Measurements from ENCODE around the gene KDM4E.

KDM4E gene

DNA sequence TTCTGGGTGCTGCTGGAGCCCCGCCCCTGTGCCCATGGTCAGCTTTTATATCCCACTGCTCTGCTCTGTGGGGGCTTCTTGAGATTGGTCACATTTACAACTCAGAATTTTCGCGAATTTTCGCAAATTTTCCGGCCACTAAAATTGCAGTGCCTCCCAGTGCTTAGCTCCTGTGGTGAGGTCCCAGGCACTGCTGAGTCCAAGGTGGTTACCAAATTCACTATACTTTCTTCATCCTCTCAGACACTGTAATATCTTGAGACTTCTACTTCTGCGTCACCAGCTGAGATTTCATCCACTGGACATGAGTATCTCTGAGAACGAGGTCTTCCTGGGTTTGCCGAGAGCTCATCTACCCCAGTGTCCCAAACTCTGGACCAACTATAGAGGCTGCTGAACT lies 32.9 kb downstream of the KDM4E start:
- H3K27me3 ChIP-seq (replicated peaks; ENCODE audit: control insufficient read depth, insufficient read depth, low read length), result no peaks in the 10 kb centered on the region
- TF ChIP-seq CTCF (IDR thresholded peaks at IDR 0.05; ENCODE audit: insufficient read depth, low read length, poor library complexity, severe bottlenecking), result no peak
- H3K36me3 ChIP-seq (ENCODE audit: control insufficient read depth, insufficient read depth, low read length), result no peaks in the 10 kb centered on the region
- no peak for DNase-seq (ENCODE audit: extremely low read depth, insufficient read length)
- no peak overlapping the region for H3K4me3 ChIP-seq (replicated peaks; ENCODE audit: low read depth, low read length)

DNA sequence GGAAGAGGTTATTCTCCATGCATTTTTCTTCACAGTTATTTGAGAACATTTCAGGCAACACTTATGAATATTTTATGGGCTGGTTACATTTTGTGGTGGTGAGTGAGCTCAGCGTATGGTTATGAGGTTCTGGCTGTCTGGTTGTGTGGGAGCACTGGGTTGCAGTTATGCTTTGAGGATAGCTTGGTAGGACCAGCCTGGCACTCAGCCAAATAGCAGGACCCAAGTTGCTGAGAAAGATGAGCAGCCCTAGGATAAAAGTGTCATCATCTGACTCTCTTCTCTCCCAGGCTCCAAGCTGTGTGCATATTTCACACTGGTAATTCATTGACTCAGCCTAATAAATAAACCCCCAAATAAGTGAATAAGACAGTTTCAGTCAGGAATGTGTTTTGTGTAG lies 33.6 kb downstream of the KDM4E start:
- no peaks in the 10 kb centered on the region for H3K36me3 ChIP-seq (ENCODE audit: control insufficient read depth, insufficient read depth, low read length)
- no peak overlapping the region for H3K4me3 ChIP-seq (replicated peaks; ENCODE audit: low read depth, low read length)
- DNase-seq (ENCODE audit: extremely low read depth, insufficient read length), result no peak
- TF ChIP-seq CTCF (IDR thresholded peaks at IDR 0.05; ENCODE audit: insufficient read depth, low read length, poor library complexity, severe bottlenecking), result no peak
- no peaks in the 10 kb centered on the region for H3K27me3 ChIP-seq (replicated peaks; ENCODE audit: control insufficient read depth, insufficient read depth, low read length)

DNA sequence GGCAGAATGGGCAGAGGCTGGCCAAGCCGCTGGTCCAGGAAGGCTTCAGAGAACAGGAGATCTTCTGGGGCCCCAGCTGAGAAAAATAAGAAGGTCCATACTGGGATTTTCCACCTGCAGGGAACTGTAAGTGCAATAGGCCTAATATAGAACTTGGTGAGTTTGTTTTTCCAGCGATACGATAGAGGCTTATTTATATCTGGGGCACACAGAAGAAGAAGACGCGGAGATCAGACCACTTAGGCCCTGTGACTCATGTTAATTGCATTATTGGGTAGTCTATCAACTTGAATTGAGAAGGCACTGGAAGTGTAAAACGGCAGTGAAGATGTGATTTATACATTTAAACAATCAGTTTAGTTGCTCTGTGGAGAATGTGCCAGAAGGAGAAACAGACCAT lies 34.0 kb downstream of the KDM4E start:
- H3K27me3 ChIP-seq (replicated peaks; ENCODE audit: control insufficient read depth, insufficient read depth, low read length), result no peaks in the 10 kb centered on the region
- no peak for DNase-seq (ENCODE audit: extremely low read depth, insufficient read length)
- no peak overlapping the region for H3K4me3 ChIP-seq (replicated peaks; ENCODE audit: low read depth, low read length)
- no peaks in the 10 kb centered on the region for H3K36me3 ChIP-seq (ENCODE audit: control insufficient read depth, insufficient read depth, low read length)
- TF ChIP-seq CTCF (IDR thresholded peaks at IDR 0.05; ENCODE audit: insufficient read depth, low read length, poor library complexity, severe bottlenecking), result no peak

DNA sequence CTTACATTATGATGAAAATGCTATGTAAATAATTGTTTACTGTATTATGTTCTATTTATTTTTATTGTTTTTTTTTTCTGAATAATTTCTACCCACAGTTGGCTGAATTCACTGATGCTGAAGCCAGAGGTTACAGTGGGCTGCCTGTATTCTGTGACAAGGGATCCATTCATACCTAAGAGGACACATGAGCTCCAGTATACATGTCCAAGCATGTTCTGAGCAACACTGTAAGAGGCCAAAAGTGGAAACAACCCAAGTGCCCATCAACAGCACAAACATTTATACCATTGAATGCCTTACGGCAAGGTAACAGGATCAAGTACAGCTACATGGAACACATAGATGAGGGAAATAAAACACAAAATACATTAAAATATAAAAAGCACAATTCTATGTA lies 40.3 kb downstream of the KDM4E start:
- TF ChIP-seq CTCF (IDR thresholded peaks at IDR 0.05; ENCODE audit: insufficient read depth, low read length, poor library complexity, severe bottlenecking), result no peak
- Histone ChIP-seq H3K27me3 (replicated peaks; ENCODE audit: control insufficient read depth, insufficient read depth, low read length) (no peaks in the 10 kb centered on the region), H3K4me3 (replicated peaks; ENCODE audit: low read depth, low read length) (no peak overlapping the region), H3K36me3 (ENCODE audit: control insufficient read depth, insufficient read depth, low read length) (no peaks in the 10 kb centered on the region)
- DNase-seq (ENCODE audit: extremely low read depth, insufficient read length), result no peak

DNA sequence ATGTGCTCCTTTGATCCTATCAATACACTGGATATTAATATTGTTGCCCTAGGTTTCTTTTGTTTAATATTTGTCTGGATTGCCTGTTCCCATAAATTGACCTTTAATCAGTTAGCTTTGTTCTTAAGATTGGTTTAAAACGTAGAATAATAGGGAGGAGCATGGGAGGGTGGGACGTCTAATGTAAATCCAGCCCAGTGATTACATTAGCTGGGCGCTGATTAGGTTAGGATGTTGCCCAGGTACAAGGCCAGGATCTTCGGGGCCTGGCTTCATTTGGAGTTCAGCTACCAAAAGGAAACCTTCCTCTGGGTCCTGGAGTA lies 41.6 kb downstream of the KDM4E start, which contains the start of gene SRSF8:
Gene SRSF8, plus strand, starts transcription at position 204 of the 323 bp plus-strand sequence. CDS start 308 bp downstream, outside the sequence.
- no peak for DNase-seq (ENCODE audit: extremely low read depth, insufficient read length)
- H3K4me3 ChIP-seq (replicated peaks; ENCODE audit: low read depth, low read length), result peak within 1 kb of the TSS; percentile 94
- H3K27me3 ChIP-seq (replicated peaks; ENCODE audit: control insufficient read depth, insufficient read depth, low read length), result no peaks in the 10 kb centered on the region
- TF ChIP-seq CTCF (IDR thresholded peaks at IDR 0.05; ENCODE audit: insufficient read depth, low read length, poor library complexity, severe bottlenecking), result no peak
- H3K36me3 ChIP-seq (ENCODE audit: control insufficient read depth, insufficient read depth, low read length), result no peaks in the 10 kb centered on the region

Data from GM06990 (cell line).